Measurements from ENCODE around the gene NFIA. TPM values are rescaled to one million over a fixed set of nuclear protein-coding genes. Genes with fewer than 3 reads are reported as not detected.

The NFIA gene
- total and polyA plus RNA-seq, 2 donors (not counting 1 experiment from before 2014, with no cell fraction given): 5.4 to 11.0 TPM

GRCh38 chr1:61293986-61294504 lies 211.7 kb downstream of the NFIA start:
- no peak overlapping the region for H3K9ac ChIP-seq (ENCODE audit: insufficient read depth, low read length)
- H3K4me1 ChIP-seq (ENCODE audit: control insufficient read depth, extremely low read depth, insufficient read depth, low read length): no peaks in the 10 kb centered on the region
- no peaks in the 10 kb centered on the region for H3K27me3 ChIP-seq (ENCODE audit: control insufficient read depth, insufficient read depth, low read length)
- no peaks in the 10 kb centered on the region for H3K36me3 ChIP-seq (ENCODE audit: control insufficient read depth, insufficient read depth, low read length)
- TF ChIP-seq CTCF (conservative IDR thresholded peaks at IDR 0.05 in 1 of 2, IDR thresholded peaks at IDR 0.05 in 1 of 2; ENCODE audit: low read depth in 1 of 2, low read length in 2 of 2) (no peak), EZH2 (IDR thresholded peaks at IDR 0.05; ENCODE audit: low read length, missing control alignments) (no peak)
- no peaks in the 10 kb centered on the region for H3K9me3 ChIP-seq (ENCODE audit: control insufficient read depth, insufficient read depth, low read depth, low read length)
- no peak overlapping the region for H2AFZ ChIP-seq (ENCODE audit: low read length)
- H3K27ac ChIP-seq (ENCODE audit: insufficient read depth, low read length): no peak overlapping the region
- peak in 1 of 2 donors; percentile 52 for DNase-seq (ENCODE audit: low read depth in 2 of 2)
- H3K4me2 ChIP-seq (ENCODE audit: extremely low read depth, insufficient read depth, low read length): no peak overlapping the region
- H4K20me1 ChIP-seq (ENCODE audit: control insufficient read depth, extremely low read depth, insufficient read depth, low read length): no peaks in the 10 kb centered on the region
- no peaks in the 10 kb centered on the region for H3K79me2 ChIP-seq (ENCODE audit: control insufficient read depth, insufficient read depth, low read length)
- H3K4me3 ChIP-seq (replicated peaks in 1 of 4; ENCODE audit: control extremely low read depth in 1 of 4, insufficient read depth in 1 of 4, low read depth in 3 of 4, low read length in 4 of 4): no peak overlapping the region

- no peaks in the 10 kb centered on the region for H3K4me1 ChIP-seq (ENCODE audit: control insufficient read depth, extremely low read depth, insufficient read depth, low read length)
- DNase-seq (ENCODE audit: low read depth in 2 of 2): no peak
- no peak overlapping the region for H3K9ac ChIP-seq (ENCODE audit: insufficient read depth, low read length)
- no peaks in the 10 kb centered on the region for H4K20me1 ChIP-seq (ENCODE audit: control insufficient read depth, extremely low read depth, insufficient read depth, low read length)
- H3K27me3 ChIP-seq (ENCODE audit: control insufficient read depth, insufficient read depth, low read length): no peaks in the 10 kb centered on the region
- H3K4me2 ChIP-seq (ENCODE audit: extremely low read depth, insufficient read depth, low read length): no peak overlapping the region
- no peaks in the 10 kb centered on the region for H3K36me3 ChIP-seq (ENCODE audit: control insufficient read depth, insufficient read depth, low read length)
- no peaks in the 10 kb centered on the region for H3K79me2 ChIP-seq (ENCODE audit: control insufficient read depth, insufficient read depth, low read length)
- H2AFZ ChIP-seq (ENCODE audit: low read length): no peak overlapping the region
- no peaks in the 10 kb centered on the region for H3K9me3 ChIP-seq (ENCODE audit: control insufficient read depth, insufficient read depth, low read depth, low read length)
- no peak overlapping the region for H3K27ac ChIP-seq (ENCODE audit: insufficient read depth, low read length)
- H3K4me3 ChIP-seq (replicated peaks in 1 of 4; ENCODE audit: control extremely low read depth in 1 of 4, insufficient read depth in 1 of 4, low read depth in 3 of 4, low read length in 4 of 4): no peak overlapping the region
- TF ChIP-seq CTCF (conservative IDR thresholded peaks at IDR 0.05 in 1 of 2, IDR thresholded peaks at IDR 0.05 in 1 of 2; ENCODE audit: low read depth in 1 of 2, low read length in 2 of 2): no peak
- TF ChIP-seq EZH2 (IDR thresholded peaks at IDR 0.05; ENCODE audit: low read length, missing control alignments): no peak
Observed at GRCh38 chr1:61294930-61295329, 212.6 kb downstream of the NFIA start.

GRCh38 chr1:61295818-61296537 lies 213.6 kb downstream of the NFIA start:
- Histone ChIP-seq H2AFZ (ENCODE audit: low read length) (no peak overlapping the region), H4K20me1 (ENCODE audit: control insufficient read depth, extremely low read depth, insufficient read depth, low read length) (no peaks in the 10 kb centered on the region), H3K4me2 (ENCODE audit: extremely low read depth, insufficient read depth, low read length) (no peak overlapping the region), H3K4me3 (replicated peaks in 1 of 4; ENCODE audit: control extremely low read depth in 1 of 4, insufficient read depth in 1 of 4, low read depth in 3 of 4, low read length in 4 of 4) (no peak overlapping the region), H3K9me3 (ENCODE audit: control insufficient read depth, insufficient read depth, low read depth, low read length) (no peaks in the 10 kb centered on the region), H3K27ac (ENCODE audit: insufficient read depth, low read length) (no peak overlapping the region), H3K36me3 (ENCODE audit: control insufficient read depth, insufficient read depth, low read length) (no peaks in the 10 kb centered on the region), H3K9ac (ENCODE audit: insufficient read depth, low read length) (no peak overlapping the region), H3K4me1 (ENCODE audit: control insufficient read depth, extremely low read depth, insufficient read depth, low read length) (no peaks in the 10 kb centered on the region), H3K27me3 (ENCODE audit: control insufficient read depth, insufficient read depth, low read length) (no peaks in the 10 kb centered on the region), H3K79me2 (ENCODE audit: control insufficient read depth, insufficient read depth, low read length) (no peaks in the 10 kb centered on the region)
- TF ChIP-seq EZH2 (IDR thresholded peaks at IDR 0.05; ENCODE audit: low read length, missing control alignments) (no peak), CTCF (conservative IDR thresholded peaks at IDR 0.05 in 1 of 2, IDR thresholded peaks at IDR 0.05 in 1 of 2; ENCODE audit: low read depth in 1 of 2, low read length in 2 of 2) (no peak)
- DNase-seq (ENCODE audit: low read depth in 2 of 2): no peak

Data from fibroblast of lung (primary cell).